Keratinocyte (primary cell): ENCODE data around the gene S1PR2.

Source experiments
- CTCF ChIP-seq, 3 experiments: IDR thresholded peaks in 1 of 3; conservative IDR thresholded peaks in 1 of 3; optimal IDR thresholded peaks in 1 of 3; 2 replicates in 2 of 3; 3 replicates in 1 of 3; pipeline versions ENCODE3 to v1.5.1; 2011; ENCODE audit warnings: low read length in 3 of 3, mild to moderate bottlenecking in 3 of 3, moderate library complexity in 2 of 3, control low read depth in 1 of 3, inconsistent platforms in 1 of 3; ENCODE audit not compliant: insufficient read depth in 2 of 3; ENCODE audit errors: extremely low read depth in 1 of 3
- EZH2 ChIP-seq: IDR thresholded peaks from one replicate; pipeline ENCODE4 v1.6.1; 2012; ENCODE audit warnings: inconsistent platforms, mild to moderate bottlenecking, low read length, moderate library complexity

GRCh38 chr19:10245189-10245939, 14.2 kb upstream of the S1PR2 start:
- TF ChIP-seq CTCF (optimal IDR thresholded peaks at IDR 0.05 in 1 of 3, IDR thresholded peaks at IDR 0.05 in 1 of 3, conservative IDR thresholded peaks at IDR 0.05 in 1 of 3; ENCODE audit: extremely low read depth in 1 of 3, insufficient read depth in 2 of 3, low read length in 3 of 3), result no peak
- no peak for TF ChIP-seq EZH2
